Liver (tissue), 9 donors: ENCODE measurements around the gene PRLHR. TPM values are rescaled to one million over a fixed set of nuclear protein-coding genes. Genes with fewer than 3 reads are reported as not detected.

Experiments
- DNase-seq: peaks from one replicate; pipeline ENCODE4 v3.0.0-alpha.2; 2017; ENCODE audit warnings: low spot score
- H3K27ac ChIP-seq, 2 donors: one replicate each; pipeline ENCODE4 v1.7.0; 2013; ENCODE audit warnings: inconsistent platforms in 2 of 2, low read length in 2 of 2, control low read depth in 1 of 2, low read depth in 1 of 2, mild to moderate bottlenecking in 1 of 2
- H3K27me3 ChIP-seq, 4 donors: one replicate each; pipeline versions ENCODE4 v1.6.1 to v1.7.0; 2013; ENCODE audit warnings: low read length in 3 of 4, inconsistent platforms in 1 of 4, mild to moderate bottlenecking in 1 of 4, moderate library complexity in 1 of 4; ENCODE audit not compliant: control insufficient read depth in 4 of 4, insufficient read depth in 4 of 4
- H3K36me3 ChIP-seq, 4 donors: one replicate each; pipeline versions ENCODE4 v1.6.1 to v1.7.0; 2013; ENCODE audit warnings: low read length in 3 of 4, mild to moderate bottlenecking in 3 of 4, low read depth in 1 of 4, moderate library complexity in 1 of 4; ENCODE audit not compliant: control insufficient read depth in 4 of 4, insufficient read depth in 3 of 4
- H3K4me1 ChIP-seq, 4 donors: one replicate each; pipeline versions ENCODE4 v1.6.1 to v1.7.0; 2013; ENCODE audit warnings: low read length in 3 of 4, mild to moderate bottlenecking in 3 of 4, moderate library complexity in 1 of 4; ENCODE audit not compliant: control insufficient read depth in 4 of 4, insufficient read depth in 4 of 4
- H3K4me3 ChIP-seq, 3 donors: one replicate each; pipeline versions ENCODE4 v1.6.1 to v1.7.0; 2013; ENCODE audit warnings: low read length in 3 of 3, control low read depth in 1 of 3, low read depth in 1 of 3, mild to moderate bottlenecking in 1 of 3
- H3K9ac ChIP-seq, 2 donors: one replicate each; pipeline ENCODE4 v1.7.0; 2013; ENCODE audit warnings: low read length in 2 of 2, mild to moderate bottlenecking in 2 of 2, moderate library complexity in 2 of 2, control low read depth in 1 of 2, low read depth in 1 of 2
- H3K9me3 ChIP-seq, 4 donors: one replicate each; pipeline versions ENCODE4 v1.6.1 to v1.7.0; 2013; ENCODE audit warnings: low read length in 3 of 4; ENCODE audit not compliant: control insufficient read depth in 4 of 4
- EGR1 ChIP-seq, 2 donors: IDR thresholded peaks; 2 replicates each; pipeline ENCODE4 v1.6.1; 2016 to 2018; ENCODE audit warnings: antibody characterized with exemption in 2 of 2, low read depth in 2 of 2
- FOXA1 ChIP-seq: IDR thresholded peaks from 2 replicates; pipeline ENCODE4 v1.6.1; 2016; ENCODE audit warnings: antibody characterized with exemption
- FOXA2 ChIP-seq: IDR thresholded peaks from 2 replicates; pipeline ENCODE4 v1.6.1; 2016; ENCODE audit warnings: antibody characterized with exemption
- GABPA ChIP-seq, 2 donors: IDR thresholded peaks in 1 of 2; conservative IDR thresholded peaks in 1 of 2; 2 replicates each; pipeline ENCODE4 v1.6.1; 2016; ENCODE audit warnings: antibody characterized with exemption in 2 of 2, mild to moderate bottlenecking in 1 of 2, moderate library complexity in 1 of 2
- HNF4A ChIP-seq, 2 donors: conservative IDR thresholded peaks; 2 replicates each; pipeline ENCODE4 v1.6.1; 2016; ENCODE audit warnings: antibody characterized with exemption in 2 of 2, mild to moderate bottlenecking in 2 of 2
- HNF4G ChIP-seq: IDR thresholded peaks from 2 replicates; pipeline ENCODE4 v1.6.1; 2016; ENCODE audit warnings: antibody characterized with exemption
- JUND ChIP-seq, 2 donors: IDR thresholded peaks; 2 replicates each; pipeline ENCODE4 v1.6.1; 2016; ENCODE audit warnings: antibody characterized with exemption in 2 of 2
- NR2F2 ChIP-seq: IDR thresholded peaks from 2 replicates; pipeline ENCODE4 v1.6.1; 2016; ENCODE audit warnings: antibody characterized with exemption
- RAD21 ChIP-seq, 2 donors: IDR thresholded peaks; 2 replicates each; pipeline ENCODE4 v1.6.1; 2016; ENCODE audit warnings: antibody characterized with exemption in 2 of 2, mild to moderate bottlenecking in 2 of 2
- RXRA ChIP-seq, 2 donors: IDR thresholded peaks; 2 replicates each; pipeline ENCODE4 v1.6.1; 2017 to 2018; ENCODE audit warnings: antibody characterized with exemption in 2 of 2, mild to moderate bottlenecking in 1 of 2
- SP1 ChIP-seq: IDR thresholded peaks from 2 replicates; pipeline ENCODE4 v1.6.1; 2018; ENCODE audit warnings: antibody characterized with exemption, mild to moderate bottlenecking
- TAF1 ChIP-seq: conservative IDR thresholded peaks from 2 replicates; pipeline ENCODE4 v1.6.1; 2016; ENCODE audit warnings: antibody characterized with exemption, mild to moderate bottlenecking
- YY1 ChIP-seq: IDR thresholded peaks from 2 replicates; pipeline ENCODE4 v1.6.1; 2016; ENCODE audit warnings: antibody characterized with exemption, mild to moderate bottlenecking
- ZBTB33 ChIP-seq: IDR thresholded peaks from 2 replicates; pipeline ENCODE4 v1.6.1; 2016; ENCODE audit warnings: antibody characterized with exemption
- WGBS: extraction: QIAGEN DNeasy Blood & Tissue Kit; methylation state at CpG from one replicate; pipeline ENCODE4 v1.1.7; 2013; 5-methylcytosine and 5-hydroxymethylcytosine counted together
- polyA plus RNA-seq, 2 donors: library from polyadenylated mRNA; stranded (reverse) in 1 of 2; unstranded in 1 of 2; fragments of 200-250 nt in 1 of 2; fragments of >200 nt in 1 of 2; fragmentation: Nextera tagmentation in 1 of 2; extraction: Ambion mirVana in 1 of 2; gene quantifications; one replicate each; pipeline versions ENCODE4 v1.2.1 to v1.2.3, GENCODE V29; 2013 to 2015
- total RNA-seq, 2 donors: library from RNA; depleted of rRNA; stranded (reverse); fragments of >200 nt; gene quantifications; one replicate each; pipeline ENCODE4 v1.2.3, GENCODE V29; 2014
- TF ChIP-seq, protein P1 (sequence below): fragments of 150-350 bp; IDR thresholded peaks from 2 replicates; pipeline ENCODE4 v1.5.1; 2017; ENCODE audit warnings: improper control_type of control experiment, low read depth, low read length; ENCODE audit not compliant: missing input control
- TF ChIP-seq, protein P2 (sequence below): IDR thresholded peaks from 2 replicates; pipeline ENCODE4 v1.6.1; 2016; ENCODE audit warnings: antibody characterized with exemption
- TF ChIP-seq, protein P3 (sequence below): IDR thresholded peaks from 2 replicates; pipeline ENCODE4 v1.6.1; 2016; ENCODE audit warnings: antibody characterized with exemption, mild to moderate bottlenecking
- TF ChIP-seq, protein P4 (sequence below): IDR thresholded peaks from 2 replicates; pipeline ENCODE4 v1.6.1; 2016; ENCODE audit warnings: antibody characterized with exemption
- donor health status: healthy.
- donor health status: healthy.
- donor health status: healthy.
- donor health status: healthy.
- donor health status: healthy.

The PRLHR gene
- total and polyA plus RNA-seq, 4 donors: under 0.01 to 0.08 TPM; not detected in 2

DNA sequence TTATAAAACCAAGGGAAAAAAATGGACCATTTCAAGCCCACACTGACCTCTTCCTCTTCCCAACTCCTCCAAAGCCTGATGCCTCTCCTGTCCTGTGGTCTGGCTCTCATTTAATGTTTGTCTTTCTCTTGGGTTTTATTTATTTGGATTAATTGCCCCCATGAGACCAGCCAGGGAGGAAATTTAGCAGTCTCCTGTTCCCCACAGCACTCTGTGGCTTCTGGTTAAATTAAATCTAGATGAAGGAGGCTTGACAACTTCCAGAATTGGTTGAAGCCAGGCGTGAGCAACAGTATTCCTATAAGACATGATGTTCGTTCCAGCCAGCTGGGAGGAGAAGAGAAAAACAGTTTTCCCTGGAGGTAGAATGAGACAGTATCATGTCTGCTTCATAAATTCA is 15.1 kb upstream of the PRLHR start:
- Histone ChIP-seq H3K9me3 (peaks cover 6 to 18% (median 12%) of the 10 kb centered on the region in 4 donors), H3K27ac (no peak overlapping the region), H3K27me3 (no peaks in the 10 kb centered on the region), H3K4me1 (no peaks in the 10 kb centered on the region), H3K4me3 (no peak overlapping the region), H3K36me3 (no peaks in the 10 kb centered on the region), H3K9ac (no peak overlapping the region)
- TF ChIP-seq FOXA1: no peak
- no peak for TF ChIP-seq NR2F2
- TF ChIP-seq JUND (IDR thresholded peaks at IDR 0.05): no peak
- no peak for TF ChIP-seq HNF4G
- TF ChIP-seq GABPA (IDR thresholded peaks at IDR 0.05 in 1 of 2, conservative IDR thresholded peaks at IDR 0.05 in 1 of 2): no peak
- WGBS: 79% methylated on average over 2 of the region's 2 CpGs
- no peak for DNase-seq

DNA sequence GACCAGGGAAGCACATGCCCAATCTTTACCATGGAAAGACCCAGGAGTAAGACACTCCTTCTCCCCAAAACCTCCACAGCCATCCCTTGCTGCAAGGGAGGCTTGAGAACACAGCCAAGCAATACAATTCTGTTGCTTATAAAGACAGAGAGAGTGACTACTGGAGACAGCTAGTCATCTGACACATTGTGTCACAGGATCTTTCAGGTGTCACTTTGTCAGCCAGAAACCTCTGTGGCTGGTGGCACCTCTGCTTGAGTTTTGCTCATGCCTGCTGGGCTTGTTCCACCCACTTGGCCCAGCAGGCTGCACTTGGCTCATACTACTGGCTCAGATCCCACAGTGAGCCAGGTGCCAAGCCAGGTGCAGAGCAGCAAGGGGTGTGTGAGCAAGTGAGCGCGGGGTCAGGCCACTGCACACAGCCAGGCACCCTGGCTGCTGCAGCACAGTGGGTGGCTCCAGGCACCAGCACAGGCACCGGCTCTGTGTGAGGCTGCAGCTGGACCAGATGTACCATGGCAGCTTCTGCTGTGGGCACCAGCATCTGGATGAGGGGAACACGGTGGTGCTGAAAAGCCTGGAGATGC is 12.4 kb upstream of the PRLHR start:
- H3K9ac ChIP-seq: no peak overlapping the region
- H3K9me3 ChIP-seq: peaks cover 6 to 18% (median 12%) of the 10 kb centered on the region in 4 donors
- H3K27me3 ChIP-seq: no peaks in the 10 kb centered on the region
- no peak for DNase-seq
- TF ChIP-seq, protein P1, sequence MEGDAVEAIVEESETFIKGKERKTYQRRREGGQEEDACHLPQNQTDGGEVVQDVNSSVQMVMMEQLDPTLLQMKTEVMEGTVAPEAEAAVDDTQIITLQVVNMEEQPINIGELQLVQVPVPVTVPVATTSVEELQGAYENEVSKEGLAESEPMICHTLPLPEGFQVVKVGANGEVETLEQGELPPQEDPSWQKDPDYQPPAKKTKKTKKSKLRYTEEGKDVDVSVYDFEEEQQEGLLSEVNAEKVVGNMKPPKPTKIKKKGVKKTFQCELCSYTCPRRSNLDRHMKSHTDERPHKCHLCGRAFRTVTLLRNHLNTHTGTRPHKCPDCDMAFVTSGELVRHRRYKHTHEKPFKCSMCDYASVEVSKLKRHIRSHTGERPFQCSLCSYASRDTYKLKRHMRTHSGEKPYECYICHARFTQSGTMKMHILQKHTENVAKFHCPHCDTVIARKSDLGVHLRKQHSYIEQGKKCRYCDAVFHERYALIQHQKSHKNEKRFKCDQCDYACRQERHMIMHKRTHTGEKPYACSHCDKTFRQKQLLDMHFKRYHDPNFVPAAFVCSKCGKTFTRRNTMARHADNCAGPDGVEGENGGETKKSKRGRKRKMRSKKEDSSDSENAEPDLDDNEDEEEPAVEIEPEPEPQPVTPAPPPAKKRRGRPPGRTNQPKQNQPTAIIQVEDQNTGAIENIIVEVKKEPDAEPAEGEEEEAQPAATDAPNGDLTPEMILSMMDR: no peak
- TF ChIP-seq NR2F2: no peak
- no peak for TF ChIP-seq FOXA1
- no peak for TF ChIP-seq SP1
- TF ChIP-seq HNF4G: no peak
- no peak for TF ChIP-seq GABPA (IDR thresholded peaks at IDR 0.05 in 1 of 2, conservative IDR thresholded peaks at IDR 0.05 in 1 of 2)
- TF ChIP-seq RXRA (IDR thresholded peaks at IDR 0.05): no peak
- TF ChIP-seq EGR1 (IDR thresholded peaks at IDR 0.05; ENCODE audit: low read depth in 2 of 2): no peak
- no peak for TF ChIP-seq HNF4A (conservative IDR thresholded peaks at IDR 0.05)
- TF ChIP-seq, protein P2, sequence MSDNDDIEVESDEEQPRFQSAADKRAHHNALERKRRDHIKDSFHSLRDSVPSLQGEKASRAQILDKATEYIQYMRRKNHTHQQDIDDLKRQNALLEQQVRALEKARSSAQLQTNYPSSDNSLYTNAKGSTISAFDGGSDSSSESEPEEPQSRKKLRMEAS: no peak
- TF ChIP-seq, protein P3, sequence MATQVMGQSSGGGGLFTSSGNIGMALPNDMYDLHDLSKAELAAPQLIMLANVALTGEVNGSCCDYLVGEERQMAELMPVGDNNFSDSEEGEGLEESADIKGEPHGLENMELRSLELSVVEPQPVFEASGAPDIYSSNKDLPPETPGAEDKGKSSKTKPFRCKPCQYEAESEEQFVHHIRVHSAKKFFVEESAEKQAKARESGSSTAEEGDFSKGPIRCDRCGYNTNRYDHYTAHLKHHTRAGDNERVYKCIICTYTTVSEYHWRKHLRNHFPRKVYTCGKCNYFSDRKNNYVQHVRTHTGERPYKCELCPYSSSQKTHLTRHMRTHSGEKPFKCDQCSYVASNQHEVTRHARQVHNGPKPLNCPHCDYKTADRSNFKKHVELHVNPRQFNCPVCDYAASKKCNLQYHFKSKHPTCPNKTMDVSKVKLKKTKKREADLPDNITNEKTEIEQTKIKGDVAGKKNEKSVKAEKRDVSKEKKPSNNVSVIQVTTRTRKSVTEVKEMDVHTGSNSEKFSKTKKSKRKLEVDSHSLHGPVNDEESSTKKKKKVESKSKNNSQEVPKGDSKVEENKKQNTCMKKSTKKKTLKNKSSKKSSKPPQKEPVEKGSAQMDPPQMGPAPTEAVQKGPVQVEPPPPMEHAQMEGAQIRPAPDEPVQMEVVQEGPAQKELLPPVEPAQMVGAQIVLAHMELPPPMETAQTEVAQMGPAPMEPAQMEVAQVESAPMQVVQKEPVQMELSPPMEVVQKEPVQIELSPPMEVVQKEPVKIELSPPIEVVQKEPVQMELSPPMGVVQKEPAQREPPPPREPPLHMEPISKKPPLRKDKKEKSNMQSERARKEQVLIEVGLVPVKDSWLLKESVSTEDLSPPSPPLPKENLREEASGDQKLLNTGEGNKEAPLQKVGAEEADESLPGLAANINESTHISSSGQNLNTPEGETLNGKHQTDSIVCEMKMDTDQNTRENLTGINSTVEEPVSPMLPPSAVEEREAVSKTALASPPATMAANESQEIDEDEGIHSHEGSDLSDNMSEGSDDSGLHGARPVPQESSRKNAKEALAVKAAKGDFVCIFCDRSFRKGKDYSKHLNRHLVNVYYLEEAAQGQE: no peak
- TF ChIP-seq TAF1: no peak
- TF ChIP-seq ZBTB33: no peak
- TF ChIP-seq FOXA2: no peak
- TF ChIP-seq YY1: no peak
- no peak for TF ChIP-seq JUND (IDR thresholded peaks at IDR 0.05)
- TF ChIP-seq RAD21 (IDR thresholded peaks at IDR 0.05): no peak
- TF ChIP-seq, protein P4, sequence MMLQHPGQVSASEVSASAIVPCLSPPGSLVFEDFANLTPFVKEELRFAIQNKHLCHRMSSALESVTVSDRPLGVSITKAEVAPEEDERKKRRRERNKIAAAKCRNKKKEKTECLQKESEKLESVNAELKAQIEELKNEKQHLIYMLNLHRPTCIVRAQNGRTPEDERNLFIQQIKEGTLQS: no peak
- H3K4me3 ChIP-seq: peak overlapping the region in 1 of 3 donors; percentile 27
- H3K27ac ChIP-seq: no peak overlapping the region
- no peaks in the 10 kb centered on the region for H3K36me3 ChIP-seq
- no peaks in the 10 kb centered on the region for H3K4me1 ChIP-seq
- WGBS: 93% methylated on average over 4 of the region's 4 CpGs
